ENCODE data around the gene EPHA8.

The EPHA8 gene

DNA sequence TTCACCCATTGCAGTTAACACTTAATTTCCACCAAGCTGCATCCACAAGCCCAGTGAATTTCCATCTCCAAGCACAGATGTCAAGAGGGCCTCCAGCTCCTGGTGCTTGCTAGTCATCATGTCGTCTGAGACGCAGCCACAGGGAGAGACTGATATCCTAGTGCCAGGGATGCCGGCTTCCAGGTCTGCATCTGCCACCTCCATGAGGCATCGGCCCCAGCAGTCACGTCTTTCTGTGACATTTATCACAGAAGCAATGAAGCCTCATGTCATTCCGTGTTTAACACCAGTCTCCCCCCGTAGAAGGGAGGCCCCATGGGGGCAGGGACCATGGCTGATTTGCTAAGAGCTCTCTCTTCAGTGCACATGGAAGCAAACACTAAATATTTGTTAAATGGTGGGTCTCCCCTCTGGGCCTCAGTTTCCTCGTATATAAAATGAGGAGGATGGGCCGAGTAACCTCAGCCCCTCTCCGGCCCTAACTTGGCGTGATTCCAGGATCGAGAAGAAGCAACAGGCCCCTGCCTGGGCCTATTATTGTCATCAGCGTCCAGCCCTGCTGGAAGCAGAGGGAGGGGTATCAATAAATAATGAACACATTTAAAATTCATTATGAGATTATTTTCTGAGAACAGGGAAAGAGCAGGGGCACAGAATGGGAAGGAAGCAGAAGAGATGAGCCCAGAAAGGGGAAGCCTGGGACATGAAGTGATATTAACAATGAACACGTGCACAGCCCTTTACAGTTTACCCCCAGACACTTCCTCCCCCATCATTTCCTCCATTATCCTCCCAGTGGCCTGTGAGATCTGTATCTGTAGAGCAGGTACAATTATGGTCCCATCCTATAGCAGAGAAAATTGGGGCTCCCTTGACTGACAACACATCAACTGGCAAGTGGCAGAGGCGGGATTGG lies 88.9 kb downstream of the EPHA8 start:
- no peak for DNase-seq

DNA sequence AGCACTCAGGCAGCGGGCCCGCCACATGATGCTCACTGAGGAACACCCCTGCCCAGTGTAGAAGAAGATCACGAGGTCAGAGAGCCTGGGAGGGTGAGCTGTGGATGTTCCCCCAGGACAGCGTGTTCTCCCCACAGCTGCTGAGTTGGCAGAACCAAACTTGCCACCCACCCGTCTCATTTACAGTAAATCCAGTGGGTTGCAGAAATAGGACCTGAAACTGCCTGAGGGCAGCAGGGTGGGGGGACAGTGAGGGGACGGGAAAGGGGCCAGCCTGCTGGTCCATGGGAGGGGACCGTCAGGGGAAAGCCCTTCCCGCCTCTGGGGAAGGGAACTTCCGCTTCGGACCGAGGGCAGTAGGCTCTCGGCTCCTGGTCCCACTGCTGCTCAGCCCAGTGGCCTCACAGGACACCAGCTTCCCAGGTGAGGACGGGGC lies 89.6 kb downstream of the EPHA8 start, which contains the start of gene C1QB:
C1QB (plus strand) TSS at position 356 of the 436 bp plus-strand sequence. CDS start 6,227 bp downstream, outside the sequence.
- DNase-seq, result no peak

Measured in CD4-positive, alpha-beta T cell treated with Interleukin-1 beta for 1 hour (primary cell).